COLO668 (cell line): Measurements from ENCODE around the gene SH2D7.

Experiments
- DNase-seq: peaks from one replicate; lab custom pipeline; 2025; ENCODE audit not compliant: unreplicated experiment; lab: John Stamatoyannopoulos, UW

Gene SH2D7

DNA sequence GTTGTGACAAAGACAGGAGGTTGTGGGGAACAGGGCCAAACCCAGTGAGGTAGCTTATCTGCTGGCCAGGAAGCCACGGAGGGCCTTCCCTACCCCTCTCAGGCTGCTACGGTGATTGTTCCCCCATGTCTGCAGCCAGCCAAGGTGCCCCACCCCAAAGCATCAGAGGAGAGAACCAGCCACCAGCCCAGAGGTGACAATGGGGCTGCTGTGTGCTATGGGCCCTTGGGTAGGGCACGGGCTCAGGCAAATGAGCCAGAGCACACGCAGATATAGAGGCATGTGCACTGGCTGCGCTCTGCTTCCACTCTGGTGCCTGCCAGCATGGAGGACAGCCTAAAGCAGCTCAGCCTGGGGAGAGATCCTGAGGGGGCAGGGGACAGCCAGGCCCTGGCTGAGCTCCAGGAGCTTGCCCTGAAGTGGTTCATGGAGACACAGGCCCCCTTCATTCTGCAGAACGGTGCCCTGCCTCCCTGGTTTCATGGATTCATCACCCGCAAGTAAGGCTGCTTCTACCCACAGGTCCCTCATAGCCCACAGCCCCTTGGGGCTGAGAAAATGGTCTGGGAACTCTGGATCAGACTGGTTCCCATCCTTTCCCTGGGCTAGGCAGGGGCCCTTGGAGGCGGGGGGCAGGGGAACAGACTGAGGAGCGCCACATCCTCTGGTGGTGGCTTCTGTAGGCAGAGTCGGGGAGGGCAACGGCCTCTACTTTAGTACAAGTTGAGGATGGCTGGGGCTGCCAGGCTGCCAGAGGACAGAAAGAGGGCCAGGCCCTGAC lies at the start of gene SH2D7:
SH2D7 (plus strand) TSS at position 301 of the 781 bp plus-strand sequence; CDS start at position 325, 24 bp downstream.
- no peak for DNase-seq

DNA sequence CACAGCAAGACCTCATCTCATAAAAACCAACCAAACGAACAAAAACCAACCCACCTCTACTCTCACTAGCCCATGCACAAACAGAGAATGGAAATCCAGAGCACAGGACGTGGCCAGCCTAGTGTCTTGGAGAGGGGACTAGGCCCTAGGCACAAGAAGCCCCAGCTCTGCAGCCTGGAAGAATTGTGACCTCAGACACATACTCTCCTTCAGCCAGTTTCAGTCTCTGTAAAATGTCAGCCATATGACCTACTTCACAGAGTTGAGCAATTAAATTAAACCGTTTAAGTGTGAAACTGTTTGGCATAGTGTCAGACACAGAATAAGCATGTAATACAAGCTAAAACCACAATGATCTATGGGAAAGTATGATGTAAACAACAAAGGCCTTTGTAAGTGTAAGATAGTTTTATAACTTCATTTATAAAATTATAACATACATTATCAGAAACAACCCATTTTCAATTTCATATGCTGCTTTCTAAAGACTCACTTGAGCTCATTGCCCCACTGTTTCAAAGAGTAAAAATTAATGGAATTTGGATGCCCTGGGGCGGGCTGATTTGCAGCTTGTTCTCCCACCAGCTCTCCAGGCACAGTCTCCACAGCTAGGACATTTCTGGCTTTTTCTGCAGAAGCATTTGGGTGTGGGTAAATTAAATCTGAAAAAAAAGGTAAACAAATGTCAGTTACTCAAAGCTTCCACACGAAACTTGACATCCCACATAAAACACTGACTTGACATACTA lies 47.8 kb upstream of the SH2D7 start:
- no peak for DNase-seq

DNA sequence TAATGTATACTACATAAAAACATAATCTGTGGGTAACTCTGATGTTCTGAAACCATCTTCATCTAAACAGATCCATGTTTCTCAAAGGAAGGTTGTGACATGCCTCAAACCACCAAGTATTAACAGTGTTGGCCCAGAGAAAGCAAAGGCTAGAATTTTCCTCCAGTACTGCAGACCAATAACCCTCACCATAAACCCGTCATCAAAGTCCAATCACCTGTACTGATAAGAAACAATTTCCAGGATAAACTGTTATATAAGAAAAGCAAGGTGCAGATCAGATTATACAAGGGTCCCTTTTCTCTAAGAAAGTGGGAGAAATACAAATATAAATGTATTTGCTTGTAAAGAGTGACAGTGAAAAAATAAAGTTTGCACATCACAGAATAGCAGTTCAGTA lies 47.2 kb upstream of the SH2D7 start:
- DNase-seq = no peak

DNA sequence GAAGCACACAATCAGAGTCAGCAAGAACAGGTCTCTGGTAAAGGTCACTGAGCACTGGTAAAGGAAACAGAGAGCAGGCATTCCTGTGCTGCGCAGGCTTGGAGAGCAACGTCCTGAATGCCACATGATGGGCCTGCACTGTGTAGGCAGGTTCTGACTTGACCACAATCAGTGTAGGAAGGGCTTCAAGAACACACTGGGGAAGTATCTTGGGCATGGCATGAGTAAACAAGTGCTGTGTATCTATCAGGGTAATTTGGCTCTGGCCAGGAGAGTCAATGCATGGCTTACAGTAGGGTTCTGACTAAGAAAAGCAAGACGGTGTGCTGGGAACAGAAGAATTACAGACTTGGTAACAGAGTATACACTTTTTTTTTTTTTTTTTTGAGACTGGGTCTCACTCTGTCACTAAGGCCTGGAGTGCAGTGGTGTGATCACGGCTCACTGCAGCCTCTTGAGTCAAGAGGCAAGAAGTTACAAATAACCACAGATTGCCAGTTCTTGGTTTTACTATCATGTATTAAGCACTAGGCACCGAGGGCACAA lies 45.5 kb upstream of the SH2D7 start:
- no peak for DNase-seq

DNA sequence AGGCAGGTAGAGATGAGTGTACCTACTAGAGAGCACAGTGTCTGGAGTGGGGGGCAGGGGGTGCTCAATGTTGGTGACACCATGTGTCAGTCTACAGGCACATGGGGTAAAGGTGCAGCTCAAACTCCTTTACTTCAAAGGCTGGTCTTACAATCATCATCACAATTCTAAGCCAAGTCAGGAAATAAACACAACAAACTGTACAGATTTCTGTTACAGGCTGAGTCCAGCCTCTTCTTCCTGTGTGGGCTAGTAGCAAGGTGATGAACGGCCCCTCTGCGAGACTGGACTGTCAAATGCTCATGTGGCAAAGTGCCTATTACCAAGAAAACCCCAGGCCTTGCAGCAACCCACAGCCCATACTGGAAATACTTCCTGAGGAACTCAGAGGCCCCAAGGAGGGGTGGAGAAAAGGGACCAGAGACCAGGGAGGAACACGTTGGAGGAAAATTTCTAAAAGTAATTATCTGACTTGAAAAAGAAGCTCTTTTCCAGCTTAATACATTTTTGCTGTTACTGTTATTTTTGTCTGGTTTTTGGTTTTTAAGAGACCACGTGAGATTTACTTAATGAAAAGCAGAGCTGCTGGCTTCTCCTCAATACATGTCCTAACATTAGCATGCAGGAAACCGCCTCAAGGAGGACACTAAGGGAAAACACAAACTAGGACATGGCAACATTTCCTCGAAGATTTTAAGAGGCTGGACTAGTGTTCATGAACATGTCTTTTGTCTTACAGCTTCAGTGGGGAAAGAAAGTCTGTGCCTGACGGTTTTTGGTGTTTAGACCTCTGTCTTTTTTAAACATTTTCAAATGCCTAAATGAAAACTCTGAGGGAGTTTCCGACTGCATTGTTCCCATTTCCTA lies 44.4 kb upstream of the SH2D7 start:
- no peak for DNase-seq

DNA sequence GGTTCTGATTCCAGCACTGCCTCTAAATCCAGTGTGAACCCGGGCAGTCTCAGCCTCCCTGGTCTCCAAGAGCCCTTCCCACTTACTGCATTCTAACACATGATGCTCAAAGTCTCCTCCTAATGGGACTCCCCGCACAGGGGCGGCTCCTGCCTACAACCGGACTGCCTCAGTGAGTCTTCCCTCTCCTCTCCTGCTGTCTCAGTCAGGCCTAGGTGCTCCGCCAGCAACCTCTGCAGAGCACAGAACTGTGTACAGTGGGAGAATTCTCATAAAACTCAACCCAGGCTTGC lies 43.8 kb upstream of the SH2D7 start:
- DNase-seq = no peak

DNA sequence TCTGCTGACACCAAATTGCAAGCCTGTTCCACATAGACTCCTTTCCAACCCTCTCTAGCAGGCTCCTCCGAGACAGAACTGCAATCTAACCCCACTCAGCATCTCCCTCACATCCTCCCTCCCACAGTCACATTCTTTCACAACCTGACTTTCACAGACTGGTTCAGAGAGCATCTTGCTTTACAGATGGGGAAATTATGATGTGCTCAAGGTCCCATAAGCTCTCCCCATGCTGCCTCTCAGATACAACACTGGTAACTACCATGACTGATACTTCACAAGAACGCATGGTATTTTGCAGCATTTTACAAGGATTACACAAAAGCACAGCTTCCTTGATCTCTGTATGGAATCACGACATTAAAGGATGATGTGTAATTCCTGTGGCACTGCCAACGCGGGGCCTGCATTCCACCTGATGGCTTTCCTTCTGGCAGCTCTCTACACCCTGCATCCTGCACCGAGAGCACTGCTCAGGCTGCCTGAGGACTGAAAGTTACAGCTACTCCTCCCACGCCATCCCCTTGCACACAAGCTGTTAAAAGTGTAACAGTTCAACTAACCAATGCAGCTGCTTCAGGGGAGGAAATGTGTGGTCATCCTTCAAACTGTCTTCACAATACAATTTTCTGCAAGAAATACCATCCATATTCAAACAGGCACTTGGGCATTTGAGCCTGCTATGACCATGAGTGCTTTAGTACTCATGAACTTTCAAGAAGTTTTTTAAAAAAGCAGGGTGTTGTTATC lies 42.5 kb upstream of the SH2D7 start:
- DNase-seq = no peak

DNA sequence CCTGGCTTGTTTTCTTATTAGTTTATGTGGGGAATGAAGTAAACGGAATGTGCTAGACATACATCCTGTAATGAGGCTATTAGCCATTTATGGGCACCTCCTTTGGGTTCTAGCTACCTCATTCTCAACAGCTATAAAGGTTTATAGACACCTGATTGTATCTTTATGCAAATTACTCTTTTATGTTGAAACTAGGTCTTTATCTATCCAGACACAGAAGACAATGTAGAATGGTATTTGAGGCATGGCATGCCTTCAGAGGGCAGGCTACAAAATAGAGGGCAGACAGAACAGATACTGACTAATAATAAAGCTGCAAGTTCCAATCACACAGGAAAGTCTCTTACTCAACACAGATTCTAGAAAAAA lies 41.9 kb upstream of the SH2D7 start:
- no peak for DNase-seq

DNA sequence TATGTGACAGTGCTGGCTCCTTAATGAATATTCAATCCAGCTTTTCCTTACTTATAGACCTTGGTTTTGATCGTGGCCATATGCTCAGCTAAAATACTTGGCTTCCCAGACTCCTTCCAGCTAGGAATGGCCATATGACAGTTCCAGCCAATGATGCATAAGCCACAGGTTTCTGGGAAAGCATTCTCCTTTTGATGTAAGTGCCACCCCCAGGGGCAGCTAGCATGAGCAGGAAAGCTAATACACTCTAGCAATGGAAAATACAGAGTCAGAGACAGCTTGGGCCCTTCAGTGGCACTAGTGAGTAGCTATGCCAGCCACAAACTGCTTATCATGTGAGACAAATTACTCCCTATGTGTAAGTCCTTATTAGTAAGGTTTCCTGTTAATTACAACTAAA lies 41.5 kb upstream of the SH2D7 start:
- no peak for DNase-seq

DNA sequence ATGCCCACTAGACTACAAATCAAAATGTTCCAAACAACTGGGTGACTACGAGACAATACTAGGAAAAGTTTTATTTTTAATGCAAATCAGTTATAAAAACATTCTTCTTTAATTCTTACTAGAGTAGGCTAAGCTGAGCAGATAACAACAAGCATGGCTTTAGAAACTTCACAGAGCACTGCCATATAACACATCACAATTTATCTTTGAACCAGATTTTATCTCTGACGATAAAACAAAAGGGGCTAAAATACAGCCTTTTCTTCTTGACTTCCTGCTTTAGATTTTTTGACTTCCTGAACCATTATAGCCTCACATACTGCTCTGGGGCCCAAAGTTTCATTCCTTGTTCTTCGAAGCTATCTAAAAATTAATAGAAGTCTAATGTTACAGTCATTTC lies 40.8 kb upstream of the SH2D7 start:
- DNase-seq = no peak

DNA sequence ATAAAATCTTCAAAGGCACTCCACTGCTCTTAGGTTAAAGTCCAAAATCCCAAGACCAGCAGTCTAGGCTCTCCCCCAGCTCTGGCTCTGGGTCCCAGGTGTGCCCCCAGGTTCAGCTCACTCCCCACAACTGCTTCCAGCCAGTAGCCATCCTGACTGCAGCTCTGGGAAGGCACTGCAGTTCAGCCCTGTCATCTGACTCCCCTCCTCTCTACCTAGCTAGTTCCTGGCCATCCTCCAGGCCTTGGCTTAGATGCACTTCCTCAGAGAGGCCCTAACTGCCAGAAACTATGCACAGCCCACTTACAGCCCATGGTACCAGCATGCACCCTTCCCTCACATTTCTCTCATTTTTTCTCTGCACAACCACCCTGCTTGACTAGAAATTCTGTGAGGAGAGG lies 40.4 kb upstream of the SH2D7 start:
- no peak for DNase-seq

DNA sequence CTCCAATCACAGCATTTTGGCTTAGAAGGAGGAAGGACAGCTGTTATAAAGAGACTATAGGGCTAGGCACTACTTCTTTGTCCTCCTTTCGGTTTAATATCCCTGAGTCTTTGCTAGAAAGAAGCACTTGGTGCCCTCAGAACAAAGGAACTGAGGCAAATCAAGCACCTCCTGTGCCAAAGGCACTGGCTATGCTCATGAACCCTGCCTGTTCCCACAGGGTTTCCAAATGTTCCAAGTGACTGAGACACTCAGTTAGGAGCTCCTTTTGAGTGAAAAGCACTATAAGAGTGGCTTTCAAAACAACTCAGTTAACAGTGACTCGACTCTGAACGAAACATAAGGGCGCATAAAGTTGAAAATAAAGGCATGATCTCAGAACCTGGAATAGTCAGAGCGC lies 39.8 kb upstream of the SH2D7 start:
- no peak for DNase-seq

DNA sequence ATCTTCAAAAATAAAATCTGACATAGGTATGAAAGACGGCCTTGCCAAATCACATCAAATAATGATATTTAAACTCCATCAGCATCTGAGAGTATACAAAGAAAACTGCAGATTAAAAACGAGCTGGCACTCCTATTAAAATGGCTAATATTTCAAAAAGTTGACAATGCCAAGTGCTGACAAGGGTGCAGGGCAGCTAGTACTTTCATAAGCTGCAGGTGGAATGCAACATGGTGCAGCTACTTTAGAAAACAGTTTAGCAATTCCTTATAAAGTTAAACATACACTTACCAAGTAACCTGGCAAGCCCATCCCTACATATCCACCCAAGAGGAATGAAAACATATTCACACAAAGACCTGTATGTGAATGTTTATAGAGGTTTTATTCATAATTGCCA lies 37.8 kb upstream of the SH2D7 start:
- no peak for DNase-seq

DNA sequence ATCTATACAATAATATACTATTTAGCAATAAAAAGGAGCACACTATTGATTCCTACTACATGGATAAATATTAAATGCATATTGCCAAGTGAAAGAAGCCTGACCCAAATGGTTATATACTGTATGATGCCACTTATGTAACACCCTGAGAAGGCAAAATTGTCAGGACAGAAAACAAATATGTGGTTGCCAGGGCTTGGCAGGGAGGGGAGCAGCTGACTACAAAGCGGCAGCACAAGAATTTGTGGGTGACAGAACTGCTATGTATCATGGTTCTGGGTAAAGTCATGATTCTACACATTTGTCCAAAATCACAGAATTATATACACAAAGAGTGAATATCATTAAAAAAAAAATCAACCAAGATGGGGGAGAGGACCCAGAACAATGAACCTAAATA lies 37.4 kb upstream of the SH2D7 start:
- no peak for DNase-seq

DNA sequence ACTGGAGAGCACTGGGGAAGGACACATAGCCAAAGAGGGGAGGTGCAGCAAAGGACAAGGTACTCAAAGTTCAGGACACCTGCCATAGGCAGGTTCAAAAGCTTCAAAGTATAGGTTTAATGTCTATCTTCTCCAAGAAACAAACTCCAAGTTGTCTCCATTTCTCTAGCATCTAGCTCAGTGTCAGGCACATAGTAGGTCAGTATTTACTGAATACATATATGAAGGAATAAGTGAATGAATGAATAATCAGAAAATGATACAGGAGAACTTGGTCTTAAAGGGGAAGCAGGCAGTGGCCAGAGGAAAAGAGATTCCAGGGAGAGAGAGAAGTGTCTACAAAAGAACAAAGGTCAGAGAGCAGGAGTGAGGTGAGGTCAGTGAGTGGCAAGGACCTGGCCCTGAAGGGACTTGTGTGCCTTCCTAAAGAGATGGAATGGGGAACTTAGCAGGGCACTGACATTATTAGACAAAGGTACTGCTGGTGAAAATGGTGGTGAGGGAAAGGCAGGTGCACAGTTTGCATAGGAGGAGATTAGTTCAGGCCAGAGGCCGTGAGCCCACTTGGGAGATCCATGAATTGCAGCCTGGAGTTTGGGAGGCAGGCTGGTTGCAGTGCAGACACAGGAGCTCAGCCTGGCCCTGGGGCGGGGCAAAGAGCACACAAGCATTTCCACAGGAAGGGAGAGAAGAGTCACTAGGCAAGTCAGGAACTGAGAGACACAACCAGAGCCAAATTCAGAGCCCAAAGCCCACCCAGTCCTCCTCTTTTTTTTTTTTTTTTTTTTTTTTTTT lies 36.2 kb upstream of the SH2D7 start:
- DNase-seq = peak; percentile 27

DNA sequence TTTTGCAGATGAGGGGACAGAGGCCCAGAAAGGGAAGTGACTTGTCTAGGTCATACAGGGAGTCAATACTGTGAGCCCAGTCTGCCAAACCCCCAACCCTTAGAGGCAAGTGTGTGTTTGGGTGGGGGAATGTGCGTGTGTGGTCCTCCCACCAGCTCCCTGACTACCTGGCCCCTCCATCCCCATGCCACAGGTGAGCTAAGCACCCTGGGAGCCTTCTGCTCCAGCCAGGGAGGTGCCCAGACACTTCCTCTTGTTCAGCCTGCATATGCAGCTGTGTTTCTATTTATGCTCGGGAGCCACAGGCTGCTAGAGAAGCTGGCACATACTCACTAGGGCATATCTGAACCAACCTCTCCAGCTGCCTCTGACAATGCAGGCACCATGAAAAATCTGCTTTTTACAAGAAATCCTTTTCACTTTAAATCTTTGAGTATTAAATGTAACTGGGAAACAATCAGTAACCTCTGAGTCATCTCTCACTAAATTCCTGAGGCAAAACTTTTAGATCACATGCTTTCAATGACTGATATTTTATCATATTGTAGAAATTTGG lies 35.6 kb upstream of the SH2D7 start:
- peak; percentile 27 for DNase-seq

DNA sequence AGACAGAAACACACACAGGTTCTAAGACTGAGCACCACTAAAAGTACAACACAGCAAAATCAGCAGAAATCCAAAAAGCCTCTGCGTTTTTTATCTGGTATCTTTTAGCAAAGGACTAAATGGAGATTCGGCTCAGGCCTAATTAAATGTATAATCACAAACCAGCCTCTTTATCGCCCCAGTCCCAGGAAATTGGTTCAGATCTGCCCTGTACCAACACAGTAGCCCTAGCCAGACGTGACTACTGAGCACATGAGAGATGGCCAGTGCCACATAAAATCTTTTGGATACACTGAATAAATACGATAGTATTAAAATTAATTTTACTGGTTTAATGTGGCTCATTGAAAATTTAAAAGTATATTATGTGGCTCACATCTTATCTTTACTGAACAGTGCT lies 34.6 kb upstream of the SH2D7 start:
- no peak for DNase-seq

DNA sequence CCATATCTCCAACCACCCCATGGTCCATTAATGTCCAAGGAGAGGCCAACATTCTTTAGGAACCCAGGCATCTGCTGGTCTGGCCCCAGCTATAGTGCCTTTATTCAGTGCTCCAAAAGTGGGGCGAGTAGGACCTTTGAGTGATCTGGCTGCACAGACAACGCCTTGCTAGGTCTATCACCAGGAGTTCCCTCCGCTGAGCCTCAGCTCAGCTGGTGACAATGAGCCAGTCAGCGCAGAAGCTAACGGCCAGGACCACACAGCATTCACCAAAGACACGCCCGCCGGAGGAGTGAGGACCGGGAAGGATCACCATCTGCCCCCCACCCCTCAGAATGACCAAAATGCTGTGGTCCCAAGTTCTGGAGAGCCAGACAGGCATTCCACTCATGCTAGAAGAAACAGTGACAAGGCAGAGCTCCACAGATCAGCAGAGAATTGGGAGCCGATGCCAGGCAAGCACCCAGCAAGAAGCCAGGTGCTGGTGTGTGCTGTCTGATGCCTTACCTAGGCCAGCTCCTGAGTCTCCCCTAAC lies 33.9 kb upstream of the SH2D7 start:
- no peak for DNase-seq

DNA sequence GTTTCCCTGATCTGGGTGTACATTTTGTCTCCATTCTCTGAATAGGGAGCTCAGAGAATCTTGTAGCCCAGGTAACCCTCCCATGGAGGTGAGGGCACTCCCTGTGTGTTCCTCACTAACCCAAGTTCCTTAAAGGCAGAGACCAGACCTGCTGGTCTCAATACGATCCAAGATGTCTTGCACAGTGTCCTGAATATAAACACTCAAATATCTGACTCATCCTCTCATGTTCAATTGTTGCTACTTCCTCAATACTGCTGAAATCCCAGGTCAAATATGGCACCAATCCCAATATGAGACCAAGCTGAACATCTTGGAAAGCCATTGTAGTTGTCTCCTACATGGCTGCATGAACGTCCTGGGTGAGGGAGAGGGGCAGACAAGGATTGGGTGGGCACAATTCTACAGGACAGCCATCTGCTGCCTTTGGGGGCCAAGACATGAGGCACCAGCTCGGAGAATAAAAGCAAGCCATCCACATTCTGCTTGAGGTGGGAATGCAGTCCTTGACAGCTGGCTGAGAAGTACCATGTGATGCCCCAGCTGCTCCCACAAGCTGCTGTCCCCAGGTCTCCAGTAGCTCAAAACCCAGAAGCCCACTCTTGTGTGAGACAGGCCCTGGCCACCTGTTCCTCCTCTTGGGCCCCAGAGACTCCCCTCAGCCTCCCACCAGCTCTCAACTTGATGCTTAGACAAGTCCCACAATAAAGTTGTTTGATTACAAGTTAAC lies 33.1 kb upstream of the SH2D7 start:
- DNase-seq = no peak
